ENCODE measurements around the gene CCNF. TPM values are rescaled to one million over a fixed set of nuclear protein-coding genes. Genes with fewer than 3 reads are reported as not detected.

CCNF gene
- total and polyA plus RNA-seq, 2 of the 8 experiments (the other 6 are each of a cell fraction or from before 2014, with no cell fraction given), result 15.4 to 54.3 TPM

DNA sequence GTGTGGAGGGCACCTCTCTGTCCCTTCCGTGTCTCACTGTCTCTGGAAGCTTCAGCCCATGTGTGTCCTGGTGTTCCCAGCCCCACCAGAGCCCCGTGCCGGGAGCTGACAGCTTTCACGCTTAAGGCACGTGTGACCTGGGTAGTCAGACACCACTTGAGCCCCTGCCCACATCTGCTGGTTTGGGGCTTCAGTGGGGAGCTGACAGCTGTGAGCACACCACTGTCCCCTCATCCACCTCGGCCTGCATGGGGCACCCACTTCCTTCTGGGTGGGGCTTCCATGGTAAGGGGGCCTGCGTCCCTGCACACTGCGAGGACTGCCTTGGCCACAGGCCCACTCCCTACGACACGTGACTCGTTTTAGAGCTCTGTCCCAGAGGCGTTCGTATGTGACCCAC lies 28.0 kb downstream of the CCNF start:
- ChIA-PET CTCF (ENCODE audit: partially characterized antibody) (interaction anchor here (0.8 to 3.3 kb wide), 7 partner anchors 10 to 206 kb away, joined by 3 to 21 read pairs (median 5); partner anchors contain the start of genes ECI1 and TBC1D24), POLR2A (ENCODE audit: partially characterized antibody) (interaction anchor here (0.6 to 2.8 kb wide), 7 partner anchors 9 to 240 kb away, joined by 3 to 21 read pairs (median 3); partner anchors contain the start of gene NTN3)
- Histone ChIP-seq H3K27me3 (replicated peaks in 1 of 4; ENCODE audit: control insufficient read depth in 3 of 4, extremely low read depth in 1 of 4, insufficient read depth in 3 of 4, low read length in 3 of 4) (no peaks in the 10 kb centered on the region), H4K20me1 (replicated peaks in 1 of 2; ENCODE audit: control insufficient read depth in 1 of 2, insufficient read depth in 2 of 2, low read length in 2 of 2) (peaks cover 9 to 24% of the 10 kb centered on the region in 2 experiments), H3K23ac (ENCODE audit: insufficient read length) (no peak overlapping the region), H3K9me3 (ENCODE audit: insufficient read depth in 2 of 2, low read depth in 1 of 2, low read length in 1 of 2) (no peaks in the 10 kb centered on the region), H4K91ac (replicated peaks; ENCODE audit: insufficient read length, low read length) (no peak overlapping the region), H2BK15ac (ENCODE audit: low read length) (no peak overlapping the region), H3K4me1 (replicated peaks in 1 of 4; ENCODE audit: control insufficient read depth in 3 of 4, insufficient read depth in 4 of 4, low read length in 3 of 4) (peaks cover 0 to 18% (median 15%) of the 10 kb centered on the region in 4 experiments; a peak in 6 of 7 replicates), H2AFZ (ENCODE audit: low read length) (no peak overlapping the region), H4K8ac (ENCODE audit: extremely low read depth, insufficient read depth, low read length) (no peak overlapping the region), H3K23me2 (ENCODE audit: low read depth, low read length) (peaks cover 13% of the 10 kb centered on the region; the same call in 1 of the 2 replicates), H3K36me3 (ENCODE audit: control insufficient read depth in 2 of 4, insufficient read depth in 4 of 4, low read length in 3 of 4) (peaks cover 25 to 50% (median 39%) of the 10 kb centered on the region in 4 experiments), H2AK5ac (ENCODE audit: low read depth, low read length) (no peak overlapping the region), H3K18ac (ENCODE audit: extremely low read depth, low read length) (no peak overlapping the region), H3K9ac (replicated peaks in 1 of 4; ENCODE audit: extremely low read depth in 1 of 4, low read depth in 3 of 4, low read length in 3 of 4) (no peak overlapping the region), H3K56ac (replicated peaks; ENCODE audit: insufficient read length, low read depth, low read length) (no peak overlapping the region), H3K4ac (replicated peaks; ENCODE audit: insufficient read length, low read depth, low read length) (no peak overlapping the region), H2BK12ac (ENCODE audit: low read depth, low read length) (no peak overlapping the region), H3K4me2 (ENCODE audit: insufficient read depth in 1 of 2, low read depth in 2 of 2, low read length in 2 of 2) (no peak overlapping the region), H3K27ac (ENCODE audit: low read depth, low read length) (no peak overlapping the region), H2BK5ac (ENCODE audit: low read depth, low read length) (peak overlapping the region; percentile 60), H3K79me2 (ENCODE audit: control insufficient read depth in 1 of 2, insufficient read depth in 2 of 2, low read length in 2 of 2) (peaks cover 0 to 6% of the 10 kb centered on the region in 2 experiments; a peak in 2 of 4 replicates), H2BK20ac (ENCODE audit: low read length) (no peak overlapping the region), H4K5ac (ENCODE audit: insufficient read length, low read depth, low read length) (no peak overlapping the region), H3K4me3 (ENCODE audit: extremely low read depth in 1 of 4, insufficient read depth in 2 of 4, low read depth in 3 of 4, low read length in 4 of 4) (no peak overlapping the region), H2BK120ac (replicated peaks; ENCODE audit: low read depth, low read length) (no peak overlapping the region), H3K14ac (ENCODE audit: insufficient read length) (no peak overlapping the region), H3K79me1 (ENCODE audit: low read depth, low read length) (peaks cover 10% of the 10 kb centered on the region)
- no peak for FAIRE-seq
- no peak for DNase-seq (ENCODE audit: low read depth in 1 of 2, low spot score in 2 of 2)
- WGBS, 2 experiments (ENCODE audit: extremely low coverage in 1 of 2, insufficient coverage in 1 of 2, insufficient read length in 1 of 2, insufficient replicate concordance in 2 of 2, low coverage in 1 of 2, low lambda C conversion rate in 2 of 2, missing lambda C conversion rate in 1 of 2), result 92% methylated on average over 13 of the region's 13 CpGs; no CpG with 5 or more reads in 1 of the 2 experiments
- TF ChIP-seq MAFK (IDR thresholded peaks at IDR 0.05; ENCODE audit: low read depth, low read length) (no peak), RXRA (IDR thresholded peaks at IDR 0.05; ENCODE audit: insufficient read depth, low read depth, low read length) (no peak)
